ENCODE data around the gene MLPH.

- no peak for TF ChIP-seq CTCF (IDR thresholded peaks at IDR 0.05)
- no peak for TF ChIP-seq EZH2 (IDR thresholded peaks at IDR 0.05; ENCODE audit: borderline replicate concordance, insufficient read depth, low read depth, low read length, poor library complexity, severe bottlenecking)
Observed at GRCh38 chr2:237508361-237508760, 21.3 kb downstream of the MLPH start.

Data from B cell (primary cell).